ENCODE data around the gene C2CD4A.

- no peak for TF ChIP-seq SKIL (IDR thresholded peaks at IDR 0.05; ENCODE audit: low read depth, poor library complexity, severe bottlenecking)
- no peak for TF ChIP-seq SRF (IDR thresholded peaks at IDR 0.05; ENCODE audit: low read depth in 2 of 2, low read length in 2 of 2)
- no peak for TF ChIP-seq CREB1 (IDR thresholded peaks at IDR 0.05; ENCODE audit: low read depth)
- no peak for TF ChIP-seq POLR2AphosphoS5 (IDR thresholded peaks at IDR 0.05; ENCODE audit: low read length)
- TF ChIP-seq SMARCA5 (IDR thresholded peaks at IDR 0.05), result no peak
- TF ChIP-seq CTCF (IDR thresholded peaks at IDR 0.05 in 2 of 3, conservative IDR thresholded peaks at IDR 0.05 in 1 of 3; ENCODE audit: control insufficient read depth in 2 of 3, extremely low read depth in 1 of 3, insufficient read depth in 1 of 3, low read depth in 3 of 3, low read length in 3 of 3), result no peak
- no peak for TF ChIP-seq HDGF (IDR thresholded peaks at IDR 0.05)
- no peak for TF ChIP-seq POLR2A (IDR thresholded peaks at IDR 0.05; ENCODE audit: low read depth, low read length)
- TF ChIP-seq BHLHE40 (IDR thresholded peaks at IDR 0.05; ENCODE audit: borderline replicate concordance in 1 of 2, low read depth in 2 of 2, low read length in 1 of 2), result no peak
- no peak for TF ChIP-seq ZNF24 (IDR thresholded peaks at IDR 0.05)
- no peak for TF ChIP-seq CBX5 (IDR thresholded peaks at IDR 0.05; ENCODE audit: low read depth)
- TF ChIP-seq SMC3 (IDR thresholded peaks at IDR 0.05; ENCODE audit: borderline replicate concordance, low read length), result no peak
- TF ChIP-seq NFYB (IDR thresholded peaks at IDR 0.05; ENCODE audit: insufficient read depth, low read depth, low read length), result no peak
- no peak for TF ChIP-seq FOXK2 (IDR thresholded peaks at IDR 0.05)
These were observed 49.1 kb downstream of the C2CD4A start for GRCh38 chr15:62115847-62116246.

All from GM12878 (cell line).